Nephron (organoid): Measurements from ENCODE around the gene RESF1.

ENCODE experiments used
- H3K27ac Mint-ChIP-seq, 3 experiments: 2 replicates each; pipeline ENCODE4 v1.8.0; 2020; ENCODE audit warnings: mixed read lengths in 3 of 3, mild to moderate bottlenecking in 2 of 3, moderate library complexity in 1 of 3
- H3K27me3 Mint-ChIP-seq: 2 replicates; pipeline ENCODE4 v1.8.0; 2021; ENCODE audit warnings: low read depth, mild to moderate bottlenecking, moderate library complexity, mixed read lengths
- H3K36me3 Mint-ChIP-seq: 2 replicates; pipeline ENCODE4 v1.8.0; 2020; ENCODE audit warnings: low read depth, mixed read lengths
- H3K4me1 Mint-ChIP-seq: 2 replicates; pipeline ENCODE4 v1.8.0; 2020; ENCODE audit warnings: mixed read lengths
- H3K4me3 Mint-ChIP-seq, 3 experiments: 2 replicates each; pipeline ENCODE4 v1.8.0; 2020; ENCODE audit warnings: mild to moderate bottlenecking in 3 of 3, mixed read lengths in 3 of 3, moderate library complexity in 2 of 3
- H3K9me3 Mint-ChIP-seq: 2 replicates; pipeline ENCODE4 v1.8.0; 2020; ENCODE audit warnings: mixed read lengths
- CTCF ChIP-seq, 3 experiments: fragments of 200-600 bp; sonication (generic); IDR thresholded peaks; one replicate each; pipeline ENCODE4 v1.5.0; 2021; ENCODE audit warnings: antibody characterized with exemption in 3 of 3; ENCODE audit not compliant: unreplicated experiment in 3 of 3

The RESF1 gene

GRCh38 chr12:31974673-31975072, 15.5 kb downstream of the RESF1 start:
- no peak for TF ChIP-seq CTCF (IDR thresholded peaks at IDR 0.05; ENCODE audit: unreplicated experiment in 3 of 3)
- Mint-ChIP-seq H3K4me1 (no peaks in the 10 kb centered on the region), H3K27ac (no peak overlapping the region), H3K27me3 (no peaks in the 10 kb centered on the region), H3K4me3 (no peak overlapping the region), H3K36me3 (peaks cover 100% of the 10 kb centered on the region), H3K9me3 (peaks cover 69% of the 10 kb centered on the region)

GRCh38 chr12:31984806-31985591, 25.8 kb downstream of the RESF1 start:
- no peak overlapping the region for H3K4me3 Mint-ChIP-seq
- H3K36me3 Mint-ChIP-seq, result peaks cover 98% of the 10 kb centered on the region
- no peaks in the 10 kb centered on the region for H3K4me1 Mint-ChIP-seq
- H3K27me3 Mint-ChIP-seq, result no peaks in the 10 kb centered on the region
- TF ChIP-seq CTCF (IDR thresholded peaks at IDR 0.05; ENCODE audit: unreplicated experiment in 3 of 3), result no peak
- H3K9me3 Mint-ChIP-seq, result peaks cover 55% of the 10 kb centered on the region
- no peak overlapping the region for H3K27ac Mint-ChIP-seq

- peaks cover 98% of the 10 kb centered on the region for H3K36me3 Mint-ChIP-seq
Measured at GRCh38 chr12:31985832-31986231, 26.6 kb downstream of the RESF1 start.

GRCh38 chr12:31989571-31990362, 30.6 kb downstream of the RESF1 start:
- TF ChIP-seq CTCF (IDR thresholded peaks at IDR 0.05; ENCODE audit: unreplicated experiment in 3 of 3), result no peak
- Mint-ChIP-seq H3K4me3 (no peak overlapping the region), H3K36me3 (peaks cover 88% of the 10 kb centered on the region), H3K4me1 (no peaks in the 10 kb centered on the region), H3K27ac (no peak overlapping the region), H3K9me3 (peaks cover 19% of the 10 kb centered on the region), H3K27me3 (no peaks in the 10 kb centered on the region)

More at GRCh38 chr12:31985832-31986231, 26.6 kb downstream of the RESF1 start:
- TF ChIP-seq CTCF (IDR thresholded peaks at IDR 0.05; ENCODE audit: unreplicated experiment in 3 of 3), result no peak
- Mint-ChIP-seq H3K27ac (no peak overlapping the region), H3K4me1 (no peaks in the 10 kb centered on the region), H3K4me3 (no peak overlapping the region), H3K27me3 (no peaks in the 10 kb centered on the region), H3K9me3 (peaks cover 50% of the 10 kb centered on the region)

- TF ChIP-seq CTCF (IDR thresholded peaks at IDR 0.05; ENCODE audit: unreplicated experiment in 3 of 3), result no peak
- Mint-ChIP-seq H3K36me3 (peaks cover 84% of the 10 kb centered on the region), H3K4me3 (no peak overlapping the region), H3K27ac (peak overlapping the region in 1 of 3 experiments; percentile 6), H3K27me3 (no peaks in the 10 kb centered on the region), H3K4me1 (no peaks in the 10 kb centered on the region), H3K9me3 (peaks cover 8% of the 10 kb centered on the region)
Measured at GRCh38 chr12:31991146-31991545, 31.9 kb downstream of the RESF1 start.
